ENCODE measurements around the gene CFB. TPM values are rescaled to one million over a fixed set of nuclear protein-coding genes. Genes with fewer than 3 reads are reported as not detected.

CFB gene
- total and polyA plus RNA-seq, 2 of the 13 experiments (the other 11 are each of a cell fraction or from before 2014, with no cell fraction given), result 171 to 513 TPM

DNA sequence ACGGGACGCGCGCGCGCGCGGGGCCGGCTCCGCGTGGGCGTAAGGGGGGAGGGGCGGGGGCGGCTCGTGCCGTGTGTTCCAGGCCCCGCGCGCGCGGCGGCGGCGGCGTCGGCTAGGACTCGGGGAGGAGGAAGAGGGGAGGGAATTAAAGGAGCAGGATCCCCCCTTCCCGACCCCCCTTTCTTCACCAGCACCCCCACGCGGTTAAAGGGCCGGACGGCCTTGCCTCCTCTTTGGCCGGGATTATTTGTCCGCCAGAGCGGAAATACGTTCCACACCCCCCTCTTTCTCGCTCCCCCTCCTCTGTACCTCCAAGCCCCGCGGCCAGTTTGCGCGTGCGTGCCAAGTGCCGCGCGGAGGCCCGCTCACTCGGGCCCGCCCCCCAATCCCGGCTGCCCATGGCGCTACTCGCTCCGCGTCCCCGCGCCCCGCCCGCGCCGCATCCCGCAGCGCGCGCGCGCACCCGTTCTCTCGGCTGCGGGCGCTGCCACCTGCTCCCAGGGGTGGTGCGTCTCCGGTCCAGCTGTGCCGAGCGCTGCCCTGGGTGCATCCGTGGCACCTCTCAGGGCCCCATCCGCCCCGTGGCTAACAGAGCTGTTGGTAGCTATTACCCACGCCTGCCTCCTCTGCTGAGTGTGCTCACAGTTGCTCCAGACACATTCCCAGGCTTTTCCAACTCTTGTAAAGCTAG lies 43.8 kb upstream of the CFB start, which contains the start of gene ZBTB12 (continued):
- peak; percentile 87 for TF ChIP-seq HES4 (CRISPR knock-in tag; IDR thresholded peaks at IDR 0.05; ENCODE audit: borderline replicate concordance)
- peak; percentile 60 for TF ChIP-seq GABPB1 (CRISPR knock-in tag; IDR thresholded peaks at IDR 0.05)
- no peak for TF ChIP-seq DZIP1 (CRISPR knock-in tag; IDR thresholded peaks at IDR 0.05)
- TF ChIP-seq SAFB2 (CRISPR knock-in tag; IDR thresholded peaks at IDR 0.05; ENCODE audit: borderline replicate concordance, low read depth), result peak; percentile 89
- TF ChIP-seq, protein P1, sequence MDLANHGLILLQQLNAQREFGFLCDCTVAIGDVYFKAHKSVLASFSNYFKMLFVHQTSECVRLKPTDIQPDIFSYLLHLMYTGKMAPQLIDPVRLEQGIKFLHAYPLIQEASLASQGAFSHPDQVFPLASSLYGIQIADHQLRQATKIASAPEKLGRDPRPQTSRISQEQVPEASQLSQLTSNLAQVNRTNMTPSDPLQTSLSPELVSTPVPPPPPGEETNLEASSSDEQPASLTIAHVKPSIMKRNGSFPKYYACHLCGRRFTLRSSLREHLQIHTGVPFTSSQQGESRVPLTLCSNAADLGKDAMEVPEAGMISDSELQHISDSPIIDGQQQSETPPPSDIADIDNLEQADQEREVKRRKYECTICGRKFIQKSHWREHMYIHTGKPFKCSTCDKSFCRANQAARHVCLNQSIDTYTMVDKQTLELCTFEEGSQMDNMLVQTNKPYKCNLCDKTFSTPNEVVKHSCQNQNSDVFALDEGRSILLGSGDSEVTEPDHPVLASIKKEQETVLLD (CRISPR knock-in tag; IDR thresholded peaks at IDR 0.05; ENCODE audit: low read depth), result peak; percentile 45; the same call in 1 of the 2 replicates
- TF ChIP-seq ZNF598 (CRISPR knock-in tag; IDR thresholded peaks at IDR 0.05; ENCODE audit: borderline replicate concordance), result no peak
- peak; percentile 55 for TF ChIP-seq TAF1 (CRISPR knock-in tag; IDR thresholded peaks at IDR 0.05)
- peak; percentile 34; the same call in 1 of the 2 replicates for TF ChIP-seq ZNF770 (CRISPR knock-in tag; IDR thresholded peaks at IDR 0.05)
- 0 out of 2 replicates have a peak, but pooled peaks have one; percentile 47 for TF ChIP-seq CCDC6 (CRISPR knock-in tag; IDR thresholded peaks at IDR 0.05)
- TF ChIP-seq AGO1 (IDR thresholded peaks at IDR 0.05; ENCODE audit: low read depth, low read length, poor library complexity, severe bottlenecking), result peak; percentile 98
- TF ChIP-seq ZNF780A (CRISPR knock-in tag; IDR thresholded peaks at IDR 0.05), result no peak
- TF ChIP-seq REL (CRISPR knock-in tag; conservative IDR thresholded peaks at IDR 0.05), result no peak
- peak; percentile 28 for TF ChIP-seq ZEB1 (IDR thresholded peaks at IDR 0.05; ENCODE audit: insufficient replicate concordance, low read depth)
- peak; percentile 14; the same call in 1 of the 2 replicates for TF ChIP-seq SMC3 (IDR thresholded peaks at IDR 0.05; ENCODE audit: low read length)
- peak; percentile 82 for TF ChIP-seq HOXA3 (CRISPR knock-in tag; IDR thresholded peaks at IDR 0.05)
- peak; percentile 9 for TF ChIP-seq CCAR2 (optimal IDR thresholded peaks at IDR 0.05; ENCODE audit: low read depth, low read length)
- TF ChIP-seq YY1 (IDR thresholded peaks at IDR 0.05; ENCODE audit: insufficient read depth, insufficient replicate concordance, low read depth, low read length), result peak; percentile 76
